NCI-H128 (cell line): ENCODE data around the gene OSBPL10.

Experiments used
- DNase-seq: peaks from one replicate; lab custom pipeline; 2025; ENCODE audit not compliant: unreplicated experiment; lab: John Stamatoyannopoulos, UW

OSBPL10 gene

GRCh38 chr3:31926543-31926942 is 54.5 kb downstream of the OSBPL10 start:
- DNase-seq = no peak

GRCh38 chr3:31925271-31925630 is 55.8 kb downstream of the OSBPL10 start:
- no peak for DNase-seq

DNA sequence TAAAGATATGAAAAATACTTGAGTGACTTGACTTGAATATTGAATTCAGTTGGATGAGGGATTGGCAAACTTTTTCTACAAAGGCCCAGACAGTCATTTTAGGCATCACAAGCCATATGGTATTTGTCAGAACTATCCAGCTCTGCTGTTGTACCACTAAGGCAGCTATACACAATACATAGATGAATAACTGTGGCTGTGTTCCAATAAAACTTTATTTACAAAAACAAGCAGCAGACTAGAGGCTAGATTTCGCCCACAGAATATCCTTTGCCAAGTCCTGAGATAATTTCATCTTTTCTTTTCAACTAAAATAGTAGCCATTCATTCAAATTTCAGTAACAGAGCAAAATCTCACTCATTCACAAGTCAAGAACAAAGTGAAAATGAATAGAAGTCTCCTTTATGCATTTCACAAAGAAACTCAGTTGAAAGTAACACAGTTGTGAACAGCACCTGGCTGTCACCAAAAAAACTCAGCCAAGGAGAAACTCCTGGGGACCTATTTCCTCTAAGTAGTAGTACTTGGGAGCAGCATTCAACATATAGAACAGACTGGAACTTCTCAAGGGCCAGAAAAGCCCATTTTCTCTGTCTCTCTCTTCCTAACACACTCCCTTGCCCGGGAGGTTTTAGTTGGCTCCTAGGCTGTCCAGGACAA is 56.3 kb downstream of the OSBPL10 start:
- DNase-seq = no peak

DNA sequence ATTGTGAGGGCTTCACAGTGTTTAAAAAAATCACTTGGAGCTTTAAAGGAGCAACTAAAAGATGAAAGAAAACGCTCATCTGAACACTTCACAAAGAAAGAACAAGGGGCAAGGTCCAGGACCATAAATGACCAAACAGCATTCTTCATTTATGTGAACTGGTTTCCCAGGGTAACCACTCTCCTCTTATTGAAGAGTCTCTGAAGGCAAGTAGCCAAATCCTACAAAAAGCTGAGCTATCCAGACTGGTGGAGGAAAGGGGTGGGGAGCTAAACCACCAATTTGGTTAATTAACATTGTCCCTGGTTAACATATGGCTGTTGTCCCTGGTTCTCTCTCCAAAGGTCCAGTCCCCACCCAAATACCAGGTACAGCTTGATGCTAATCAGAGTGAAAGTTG is 58.1 kb downstream of the OSBPL10 start:
- DNase-seq = no peak

DNA sequence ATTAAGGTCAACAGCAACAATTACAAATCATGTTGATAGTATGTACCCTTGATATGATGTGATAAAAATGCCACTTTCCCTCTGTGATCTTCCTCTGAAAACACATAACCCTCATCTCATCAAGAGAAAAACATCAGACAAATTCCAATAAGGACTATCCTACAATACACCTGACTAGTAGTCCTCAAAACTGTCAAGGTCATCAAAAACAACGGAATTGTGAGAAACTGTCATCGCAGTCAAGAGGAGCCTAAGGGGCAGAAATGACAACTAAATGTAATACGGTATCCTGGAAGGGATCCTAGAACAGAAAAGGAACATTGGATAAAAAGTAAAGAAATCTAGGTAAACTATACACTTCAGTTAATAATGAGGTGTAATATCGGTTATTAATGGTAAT is 59.2 kb downstream of the OSBPL10 start:
- DNase-seq = no peak

GRCh38 chr3:31920310-31920709 is 60.8 kb downstream of the OSBPL10 start:
- DNase-seq = no peak

DNA sequence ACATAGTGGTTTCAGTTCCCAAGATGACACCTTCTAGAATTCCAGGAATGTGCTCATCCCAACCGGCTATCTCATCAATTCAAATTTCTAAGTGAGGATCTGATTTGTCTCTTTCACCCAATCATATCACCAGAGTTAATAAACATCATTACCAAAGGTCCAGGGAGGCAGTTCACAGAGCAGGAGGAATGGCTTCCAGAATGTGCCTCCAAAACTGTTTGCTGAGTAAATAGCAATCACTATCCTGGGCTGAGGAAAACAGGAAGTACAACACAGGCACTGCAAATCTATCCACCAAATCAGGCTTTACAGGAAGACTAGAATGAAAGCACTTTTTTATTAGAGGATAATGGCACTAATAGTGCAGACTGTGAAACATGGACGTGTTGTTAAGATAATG is 61.5 kb downstream of the OSBPL10 start:
- DNase-seq = no peak

DNA sequence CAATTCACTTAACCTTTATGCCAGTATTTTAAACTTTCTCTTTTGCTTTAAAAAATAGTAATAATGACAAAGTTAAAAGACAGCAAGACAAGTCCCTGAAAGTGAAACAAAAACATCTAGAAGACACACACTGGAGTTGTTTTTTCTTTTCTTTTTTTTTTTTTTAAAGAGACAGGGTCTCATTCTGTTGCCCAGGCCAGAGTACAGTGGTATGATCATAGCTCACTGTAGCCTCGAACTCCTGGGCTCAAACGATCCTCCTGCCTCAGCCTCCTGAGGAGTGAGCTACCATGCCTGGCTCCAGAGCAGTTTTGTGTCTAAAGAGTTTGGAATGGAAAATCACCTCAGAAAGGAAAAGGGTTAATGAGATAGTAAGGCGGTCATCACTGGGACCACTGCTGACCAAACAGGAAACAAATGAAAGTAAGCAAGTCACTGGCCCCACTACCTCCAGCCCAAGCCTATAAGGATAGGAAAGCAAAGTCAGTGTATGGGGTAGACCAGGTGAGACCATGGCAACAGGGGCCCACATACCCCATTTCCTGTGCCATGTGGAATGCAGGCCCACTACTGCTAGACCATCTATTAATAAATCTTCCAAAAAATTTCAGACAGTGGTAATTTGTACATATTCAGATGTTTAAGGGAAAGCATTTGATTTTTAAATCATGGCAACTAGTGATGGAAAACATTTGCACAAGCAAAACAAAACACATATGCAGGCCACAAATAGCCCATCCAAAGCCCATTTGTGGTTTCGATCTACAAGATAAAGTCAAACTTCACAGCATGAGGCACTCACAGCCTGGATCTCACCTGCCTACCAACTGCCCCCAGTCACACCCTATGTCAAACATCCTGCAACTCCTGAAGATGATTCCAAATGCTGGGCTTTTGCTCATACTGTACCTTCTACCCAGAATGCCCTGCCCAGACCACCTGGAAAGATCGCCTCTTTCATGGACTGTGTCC is 62.6 kb downstream of the OSBPL10 start:
- no peak for DNase-seq

DNA sequence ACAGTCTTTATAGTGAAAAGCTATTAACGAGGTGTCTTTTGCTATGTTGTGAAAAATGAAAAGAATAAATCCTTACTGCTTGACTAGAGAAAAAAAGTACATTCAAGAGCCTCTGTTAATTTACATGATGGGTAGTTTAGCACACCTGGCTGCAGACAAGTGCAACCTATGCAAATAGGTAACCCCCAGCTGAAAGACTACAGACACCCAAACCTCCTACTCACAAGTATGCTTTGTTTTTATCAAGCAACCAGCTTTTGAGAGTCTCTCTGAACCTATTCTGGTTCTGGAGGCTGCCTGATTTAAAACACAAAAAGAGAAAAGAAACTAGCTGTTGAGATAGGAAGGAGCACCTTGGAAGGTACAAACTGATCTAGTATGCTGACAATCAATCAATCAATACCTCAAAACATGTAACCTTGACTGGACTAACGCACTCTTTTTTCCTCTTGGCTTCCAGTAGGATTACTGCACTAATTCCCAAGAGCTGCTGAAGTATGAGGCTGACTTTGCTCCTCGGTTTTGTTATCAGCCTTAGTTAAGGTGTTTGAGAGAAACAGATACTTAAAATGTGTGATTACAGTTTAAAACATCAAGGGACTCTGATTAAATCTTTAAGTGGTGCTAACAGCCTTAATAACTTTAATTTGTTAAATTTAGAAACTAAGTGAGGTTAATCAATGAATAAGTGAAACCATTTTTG is 63.6 kb downstream of the OSBPL10 start:
- DNase-seq = no peak

DNA sequence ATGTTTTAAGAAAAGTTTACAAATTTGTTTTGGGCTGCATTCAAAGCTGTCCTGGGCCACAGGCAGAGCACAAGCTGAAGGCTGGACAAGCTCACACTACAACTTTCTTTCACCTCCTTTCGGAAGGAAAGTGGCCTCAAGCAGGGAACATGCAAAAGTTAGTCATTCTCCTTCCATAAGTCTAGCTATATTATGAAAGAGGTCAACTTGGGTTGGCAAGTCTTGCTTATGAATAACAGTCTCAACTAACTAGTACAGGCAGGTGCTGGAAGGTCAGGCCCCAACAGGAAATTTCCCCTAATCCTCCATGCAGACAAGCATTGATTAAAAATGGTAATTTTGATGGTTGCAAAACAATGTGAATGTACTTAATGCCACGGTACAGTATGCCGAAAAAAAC is 69.4 kb downstream of the OSBPL10 start:
- no peak for DNase-seq

- no peak for DNase-seq
Observed at GRCh38 chr3:31911124-31911523, 69.9 kb downstream of the OSBPL10 start.

GRCh38 chr3:31909455-31909854 is 71.6 kb downstream of the OSBPL10 start:
- no peak for DNase-seq

- no peak for DNase-seq
Observed at GRCh38 chr3:31908391-31909097, 72.5 kb downstream of the OSBPL10 start.

DNA sequence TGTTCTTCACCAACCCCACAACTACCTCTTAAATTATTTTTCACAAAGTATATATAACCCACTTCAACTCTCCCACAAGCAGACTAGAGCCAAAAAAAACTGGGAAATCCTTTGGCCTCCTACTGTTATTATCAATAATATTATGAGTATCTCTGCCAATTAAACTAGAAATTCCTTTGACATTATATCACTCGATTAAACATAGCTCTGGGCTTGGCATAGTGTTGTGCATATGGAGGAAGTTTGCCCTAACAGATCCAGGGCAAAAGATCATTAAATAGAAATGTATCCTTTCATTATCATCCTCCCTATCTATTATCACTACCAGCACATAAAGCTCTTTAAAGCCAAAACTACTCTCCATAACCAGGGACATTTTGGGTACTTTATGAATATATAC is 74.9 kb downstream of the OSBPL10 start:
- no peak for DNase-seq

- no peak for DNase-seq
Observed at GRCh38 chr3:31903686-31904431, 77.2 kb downstream of the OSBPL10 start.

DNA sequence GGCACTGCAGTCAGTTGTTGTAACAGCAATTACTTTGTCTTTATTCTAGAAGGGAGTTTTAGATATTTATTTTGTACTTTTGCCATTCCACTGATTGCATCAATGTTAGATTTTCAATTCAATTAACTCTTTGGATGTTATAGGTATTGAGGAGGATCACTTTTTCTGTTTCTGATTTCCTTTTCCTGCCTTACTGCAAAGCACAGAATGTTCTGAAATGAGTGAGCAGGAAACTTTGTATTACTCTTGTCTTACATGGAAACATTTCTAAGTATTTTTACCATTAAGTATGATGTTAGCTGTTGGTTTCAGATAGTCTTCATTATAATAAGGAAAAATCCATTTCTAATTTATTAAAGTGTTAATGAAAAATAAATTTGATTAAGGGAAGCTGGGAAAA is 80.5 kb downstream of the OSBPL10 start:
- no peak for DNase-seq

DNA sequence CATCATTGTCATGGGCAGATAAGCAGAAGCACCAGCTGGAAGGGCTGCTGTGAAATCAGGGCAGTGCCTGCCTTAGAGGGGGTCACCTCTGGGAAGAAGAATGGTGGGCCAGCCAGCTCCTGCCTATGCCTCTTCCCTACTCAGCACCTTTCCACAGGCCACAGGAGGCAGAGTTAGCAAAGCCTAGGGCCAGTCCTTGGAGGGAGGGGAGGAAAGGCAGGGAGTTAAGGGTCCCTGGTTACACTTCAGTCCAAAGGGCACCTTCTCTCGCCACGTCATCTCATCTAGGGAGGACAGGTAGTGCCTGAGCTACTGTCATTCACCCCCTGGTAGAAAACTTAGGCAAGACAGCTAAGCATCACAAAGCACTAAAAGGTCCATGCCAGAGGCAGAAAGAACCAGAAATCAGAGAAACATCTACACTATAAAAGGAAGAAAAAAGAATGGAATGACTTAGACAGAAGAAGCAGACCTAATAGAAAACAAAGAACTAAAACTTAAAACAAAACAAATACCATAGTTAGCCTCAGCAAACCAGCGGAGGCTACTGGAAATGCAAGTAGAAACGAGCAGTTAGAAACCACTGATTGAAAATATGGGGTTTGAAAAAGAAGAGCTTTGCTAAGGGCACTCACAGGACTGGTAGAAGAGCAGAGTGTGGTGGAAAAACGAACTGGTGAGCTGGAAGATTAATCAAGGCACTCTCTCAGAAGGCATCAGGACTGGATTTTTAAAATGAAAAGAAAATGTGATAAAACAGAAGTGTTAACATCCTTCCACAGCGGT is 84.2 kb downstream of the OSBPL10 start:
- DNase-seq = no peak

DNA sequence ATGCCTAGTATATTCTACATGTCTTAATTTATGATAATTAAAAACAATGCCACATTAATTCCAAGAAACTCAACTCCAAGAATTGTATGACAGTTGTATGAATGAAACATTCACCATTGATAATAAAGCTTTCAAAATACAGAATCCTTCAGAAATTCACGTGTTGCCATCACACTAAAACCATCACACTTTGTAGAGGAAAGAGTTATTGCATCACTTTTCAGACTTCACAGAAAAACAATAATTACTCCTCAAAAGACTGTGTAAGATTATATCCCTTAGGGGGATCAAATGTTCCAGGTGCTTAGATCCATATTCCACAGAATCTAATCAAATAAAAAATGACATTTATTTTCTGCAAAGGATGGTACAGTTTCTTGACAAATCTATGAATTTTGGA is 85.0 kb downstream of the OSBPL10 start:
- DNase-seq = no peak

- DNase-seq = no peak
Observed at GRCh38 chr3:31895471-31895870, 85.6 kb downstream of the OSBPL10 start.
